ENCODE data around the gene PODNL1. TPM values are rescaled to one million over a fixed set of nuclear protein-coding genes. Genes with fewer than 3 reads are reported as not detected.
"Not testable (repeated sequence)": the region's sequence is repeated elsewhere in the genome, so short reads cannot be mapped to it uniquely, and the experiment has no call there.

The PODNL1 gene
- total RNA-seq, 2 experiments from 2014 or later = 0.34 to 0.50 TPM

GRCh38 chr19:13931391-13932148 lies 6.6 kb downstream of the PODNL1 start:
- peaks cover 6% of the 10 kb centered on the region for H3K27me3 Mint-ChIP-seq
- DNase-seq = no peak
- H3K36me3 Mint-ChIP-seq = peaks cover 13% of the 10 kb centered on the region
- ChIA-PET POLR2A (no interaction called here), CTCF (no interaction called here)
- intact Hi-C loops (cut with micrococcal nuclease) = no loop called here
- H3K4me1 Mint-ChIP-seq (ENCODE audit: low read depth) = peaks cover 2% of the 10 kb centered on the region
- H3K4me3 Mint-ChIP-seq = no peak overlapping the region
- H3K9me3 Mint-ChIP-seq = no peaks in the 10 kb centered on the region
- H3K27ac Mint-ChIP-seq = no peak overlapping the region

DNA sequence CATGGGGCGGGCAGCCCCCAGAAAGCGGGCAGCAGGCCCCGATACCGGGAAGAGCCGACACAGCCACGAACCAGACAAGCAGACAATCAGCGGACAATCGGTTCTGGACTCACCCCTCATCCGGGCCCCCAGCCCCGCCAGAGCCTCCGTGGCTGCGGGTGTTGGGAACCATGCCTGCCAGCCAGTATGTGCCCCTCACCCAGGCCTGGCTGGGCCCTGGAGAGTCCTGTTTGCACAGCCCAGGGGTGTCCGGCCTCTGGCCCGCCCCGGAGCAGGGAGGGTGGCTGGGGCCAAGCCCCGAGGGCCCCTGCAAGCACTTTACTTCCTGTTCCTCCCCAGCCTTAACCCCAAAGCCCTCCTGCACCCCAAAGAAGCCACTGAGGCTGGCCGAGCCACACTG lies 7.8 kb downstream of the PODNL1 start:
- intact Hi-C loops (cut with micrococcal nuclease) = no loop called here
- Mint-ChIP-seq H3K27ac (no peak overlapping the region), H3K9me3 (no peaks in the 10 kb centered on the region), H3K4me1 (ENCODE audit: low read depth) (peaks cover 2% of the 10 kb centered on the region), H3K27me3 (peaks cover 6% of the 10 kb centered on the region), H3K36me3 (peaks cover 14% of the 10 kb centered on the region), H3K4me3 (no peak overlapping the region)
- POLR2A ChIA-PET = no interaction called here
- CTCF ChIA-PET = no interaction called here
- no peak for DNase-seq

DNA sequence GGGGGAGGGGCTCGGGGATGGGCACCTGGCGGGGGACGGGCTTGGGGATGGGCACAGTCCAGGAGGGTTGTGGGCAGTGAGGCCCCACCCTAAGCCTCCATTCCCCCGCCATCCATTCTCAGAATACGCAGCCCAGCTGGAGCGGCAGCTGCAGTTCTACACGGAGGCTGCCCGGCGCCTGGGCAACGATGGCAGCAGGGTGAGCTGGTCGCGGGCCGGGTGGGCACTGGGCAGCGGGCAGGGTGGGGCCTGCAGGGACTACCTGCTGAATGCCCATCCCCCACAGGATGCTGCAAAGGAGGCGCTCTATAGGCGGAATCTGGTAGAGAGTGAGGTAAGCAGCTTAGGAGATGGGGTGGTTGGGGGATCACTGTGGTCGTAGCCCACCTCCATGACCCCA lies 8.3 kb downstream of the PODNL1 start:
- H3K36me3 Mint-ChIP-seq = peaks cover 14% of the 10 kb centered on the region
- peaks cover 2% of the 10 kb centered on the region for H3K4me1 Mint-ChIP-seq (ENCODE audit: low read depth)
- H3K27ac Mint-ChIP-seq = no peak overlapping the region
- CTCF ChIA-PET = no interaction called here
- POLR2A ChIA-PET = no interaction called here
- no peaks in the 10 kb centered on the region for H3K9me3 Mint-ChIP-seq
- DNase-seq = no peak
- intact Hi-C loops (cut with micrococcal nuclease) = no loop called here
- no peak overlapping the region for H3K4me3 Mint-ChIP-seq
- H3K27me3 Mint-ChIP-seq = peaks cover 6% of the 10 kb centered on the region

DNA sequence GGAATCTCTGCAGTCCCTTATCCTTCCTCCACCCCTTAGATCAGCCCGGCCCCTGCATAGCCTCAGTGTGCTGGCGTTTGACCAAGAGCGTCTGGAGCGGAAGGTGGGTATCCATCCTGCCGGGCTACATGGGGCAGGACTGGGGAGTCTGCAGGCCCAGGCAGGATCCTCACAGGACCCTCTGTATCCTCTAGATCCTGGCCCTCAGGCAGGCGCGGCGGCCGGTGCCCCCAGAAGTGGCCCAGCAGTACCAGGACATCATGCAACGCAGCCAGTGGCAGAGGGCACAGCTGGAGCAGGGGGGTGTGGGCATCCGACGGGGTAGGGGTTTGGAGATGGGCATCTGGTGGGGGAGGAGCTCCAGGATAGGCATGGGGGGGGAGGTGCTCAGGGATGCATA lies 8.9 kb downstream of the PODNL1 start:
- intact Hi-C loops (cut with micrococcal nuclease) = no loop called here
- CTCF ChIA-PET = no interaction called here

DNA sequence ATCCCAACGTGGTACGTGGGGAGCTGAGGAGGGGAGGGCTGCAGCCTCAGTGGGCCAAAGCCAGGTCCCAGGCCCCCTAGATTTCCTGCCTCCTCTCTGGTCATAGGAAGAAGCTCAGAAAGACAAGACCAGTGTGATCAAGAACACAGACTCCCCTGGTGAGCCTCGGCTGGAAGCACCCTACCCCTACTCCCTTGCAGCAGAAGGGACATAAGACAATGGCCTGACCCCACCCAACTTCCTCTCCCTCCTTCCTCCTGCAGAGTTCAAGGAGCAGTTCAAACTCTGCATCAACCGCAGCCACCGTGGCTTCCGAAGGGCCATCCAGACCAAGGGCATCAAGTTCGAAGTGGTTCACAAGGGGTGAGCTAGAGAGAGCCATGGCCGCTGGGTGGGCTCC lies 11.5 kb downstream of the PODNL1 start:
- H3K4me3 Mint-ChIP-seq = no peak overlapping the region
- DNase-seq = no peak
- ChIA-PET POLR2A (no interaction called here), CTCF (interaction anchor here (1.2 kb wide), 1 partner anchor 132 kb away, joined by 3 read pairs; no protein-coding TSS in a partner anchor)
- no peaks in the 10 kb centered on the region for H3K9me3 Mint-ChIP-seq
- peaks cover 32% of the 10 kb centered on the region for H3K36me3 Mint-ChIP-seq
- no peak overlapping the region for H3K27ac Mint-ChIP-seq
- no peaks in the 10 kb centered on the region for H3K27me3 Mint-ChIP-seq
- no peaks in the 10 kb centered on the region for H3K4me1 Mint-ChIP-seq (ENCODE audit: low read depth)
- intact Hi-C loops (cut with micrococcal nuclease) = no loop called here

More for the DNA sequence above, 8.9 kb downstream of the PODNL1 start:
- Mint-ChIP-seq H3K4me3 (no peak overlapping the region), H3K9me3 (no peaks in the 10 kb centered on the region), H3K36me3 (peaks cover 19% of the 10 kb centered on the region), H3K27ac (no peak overlapping the region), H3K27me3 (no peaks in the 10 kb centered on the region), H3K4me1 (ENCODE audit: low read depth) (peaks cover under 1% of the 10 kb centered on the region)
- DNase-seq = no peak
- POLR2A ChIA-PET = no interaction called here

- peaks cover 2% of the 10 kb centered on the region for H3K9me3 Mint-ChIP-seq
- CTCF ChIA-PET = interaction anchor here (1.2 kb wide), 1 partner anchor 133 kb away, joined by 3 read pairs; no protein-coding TSS in a partner anchor
- POLR2A ChIA-PET = interaction anchor here (0.6 kb wide), 1 partner anchor 10 kb away, joined by 3 read pairs; no protein-coding TSS in a partner anchor
- no peaks in the 10 kb centered on the region for H3K4me1 Mint-ChIP-seq (ENCODE audit: low read depth)
- DNase-seq = no peak
- no peaks in the 10 kb centered on the region for H3K27me3 Mint-ChIP-seq
- intact Hi-C loops (cut with micrococcal nuclease) = no loop called here
- H3K27ac Mint-ChIP-seq = no peak overlapping the region
- no peak overlapping the region for H3K4me3 Mint-ChIP-seq
- peaks cover 39% of the 10 kb centered on the region for H3K36me3 Mint-ChIP-seq
These were observed 12.2 kb downstream of the PODNL1 start for GRCh38 chr19:13926010-13926409.

DNA sequence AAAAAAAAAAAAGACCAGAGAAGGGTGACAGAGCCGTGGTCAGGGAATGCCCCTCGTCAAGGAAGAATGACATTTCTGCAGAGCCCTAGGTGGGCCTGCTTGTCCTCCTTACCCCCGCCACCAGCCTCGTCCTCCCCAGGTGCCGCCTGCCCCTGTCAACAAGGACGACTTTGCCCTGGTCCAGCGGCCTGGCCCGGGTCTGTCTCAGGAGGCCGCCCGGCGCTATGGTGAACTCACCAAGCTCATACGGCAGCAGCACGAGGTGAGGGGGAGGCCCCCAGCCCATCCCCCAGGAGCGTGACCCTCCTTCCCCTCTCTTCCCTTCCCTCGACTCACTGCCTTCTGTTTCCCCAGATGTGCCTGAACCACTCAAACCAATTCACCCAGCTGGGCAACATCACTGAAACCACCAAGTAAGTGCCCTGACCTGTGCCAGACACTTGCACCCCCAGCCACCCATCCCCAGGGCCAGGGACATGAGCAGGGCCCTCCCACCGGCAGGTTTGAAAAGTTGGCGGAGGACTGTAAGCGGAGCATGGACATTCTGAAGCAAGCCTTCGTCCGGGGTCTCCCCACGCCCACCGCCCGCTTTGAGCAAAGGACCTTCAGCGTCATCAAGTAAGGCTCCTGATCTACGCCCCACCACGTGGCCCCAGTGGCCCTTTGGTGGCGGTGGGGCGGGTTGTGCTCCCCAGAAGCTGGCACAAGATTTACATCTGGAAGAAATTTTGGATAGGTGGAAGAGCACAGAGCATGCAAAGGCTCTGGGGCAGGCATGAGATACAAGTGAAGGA lies 14.8 kb downstream of the PODNL1 start:
- Mint-ChIP-seq H3K36me3 (peaks cover 47% of the 10 kb centered on the region), H3K27me3 (no peaks in the 10 kb centered on the region), H3K27ac (no peak overlapping the region), H3K4me3 (no peak overlapping the region), H3K9me3 (peaks cover 7% of the 10 kb centered on the region), H3K4me1 (ENCODE audit: low read depth) (no peaks in the 10 kb centered on the region)
- intact Hi-C loops (cut with micrococcal nuclease) = no loop called here
- POLR2A ChIA-PET = no interaction called here
- CTCF ChIA-PET = interaction anchor here (1.1 to 1.5 kb wide), 2 partner anchors 125 to 136 kb away, joined by 3 to 4 read pairs; no protein-coding TSS in a partner anchor
- no peak for DNase-seq

- H3K27ac Mint-ChIP-seq; DNase-seq; intact Hi-C loops (cut with micrococcal nuclease); H3K4me3 Mint-ChIP-seq; H3K4me1 Mint-ChIP-seq (ENCODE audit: low read depth); H3K9me3 Mint-ChIP-seq; H3K27me3 Mint-ChIP-seq; POLR2A ChIA-PET: not testable (repeated sequence)
- peaks cover 40% of the 10 kb centered on the region for H3K36me3 Mint-ChIP-seq
- CTCF ChIA-PET = interaction anchor here (1.1 to 1.7 kb wide), 3 partner anchors 15 to 151 kb away, joined by 3 to 4 read pairs (median 3); partner anchors contain the start of gene MISP3
These were observed 16.1 kb downstream of the PODNL1 start for GRCh38 chr19:13922118-13922517.

DNA sequence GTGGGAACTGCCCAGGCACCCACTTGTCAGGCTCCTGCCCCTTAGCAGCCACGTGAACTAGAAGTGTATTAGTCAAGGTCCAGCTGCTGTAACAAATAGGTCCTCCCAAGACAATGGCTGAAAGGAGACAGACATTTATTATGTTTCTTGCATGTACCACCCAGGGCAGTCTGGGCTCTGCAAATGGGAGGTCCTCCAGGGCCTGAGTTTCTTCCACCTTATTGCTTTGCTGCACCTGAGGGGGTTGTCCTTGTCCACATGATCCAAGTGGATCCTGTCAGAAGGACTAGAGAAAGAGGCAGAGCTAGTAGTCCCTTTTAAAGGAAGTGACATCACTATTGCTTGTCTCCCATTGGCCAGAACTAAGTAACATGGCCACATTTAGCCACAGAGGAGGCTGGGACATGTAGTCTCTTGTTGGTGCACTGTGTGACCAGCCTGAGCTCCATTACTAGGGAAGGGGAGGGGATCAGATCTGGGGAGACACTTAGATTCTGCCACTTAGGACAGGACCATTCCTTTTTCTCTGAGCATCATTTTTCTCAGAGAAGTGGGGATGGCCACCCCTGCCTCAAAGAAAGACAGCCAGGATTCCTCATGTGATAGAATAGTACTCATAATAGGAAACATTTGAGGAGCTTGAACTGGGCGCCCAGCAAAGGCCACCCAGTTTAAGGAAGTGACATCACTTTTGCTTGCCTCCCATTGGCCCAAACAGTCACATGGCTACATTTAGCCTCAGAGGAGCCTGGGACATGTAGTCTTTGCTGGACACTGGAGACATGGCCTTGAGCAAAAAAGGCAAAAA lies 17.1 kb downstream of the PODNL1 start:
- H3K27me3 Mint-ChIP-seq = no peaks in the 10 kb centered on the region
- peak; percentile 56 for DNase-seq
- no peaks in the 10 kb centered on the region for H3K4me1 Mint-ChIP-seq (ENCODE audit: low read depth)
- ChIA-PET POLR2A (interaction anchor here (0.6 kb wide), 1 partner anchor 12 kb away, joined by 5 read pairs; no protein-coding TSS in a partner anchor), CTCF (interaction anchor here (0.6 to 1.7 kb wide), 5 partner anchors 14 to 1156 kb away, joined by 3 to 4 read pairs (median 3); partner anchors contain the start of gene MISP3)
- peak overlapping the region; percentile 51 for H3K27ac Mint-ChIP-seq
- peaks cover 34% of the 10 kb centered on the region for H3K36me3 Mint-ChIP-seq
- no peak overlapping the region for H3K4me3 Mint-ChIP-seq
- H3K9me3 Mint-ChIP-seq = peaks cover 7% of the 10 kb centered on the region
- intact Hi-C loops (cut with micrococcal nuclease) = no loop called here

DNA sequence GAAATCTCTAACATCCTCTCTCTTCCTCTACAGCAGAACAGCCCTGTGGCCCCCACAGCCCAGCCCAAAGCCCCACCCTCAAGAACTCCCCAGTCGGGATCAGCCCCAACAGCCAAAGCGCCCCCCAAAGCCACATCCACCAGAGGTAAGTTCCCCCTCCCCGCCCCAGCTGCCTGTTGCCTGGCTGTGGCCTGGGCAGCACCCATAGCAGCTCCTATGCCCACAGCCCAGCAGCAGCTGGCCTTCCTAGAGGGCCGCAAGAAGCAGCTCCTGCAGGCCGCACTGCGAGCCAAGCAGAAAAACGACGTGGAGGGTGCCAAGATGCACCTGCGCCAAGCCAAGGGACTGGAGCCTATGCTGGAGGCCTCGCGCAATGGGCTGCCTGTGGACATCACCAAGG lies 17.7 kb downstream of the PODNL1 start:
- Mint-ChIP-seq H3K27me3 (no peaks in the 10 kb centered on the region), H3K4me3 (no peak overlapping the region), H3K9me3 (peaks cover 7% of the 10 kb centered on the region), H3K36me3 (peaks cover 34% of the 10 kb centered on the region), H3K27ac (no peak overlapping the region), H3K4me1 (ENCODE audit: low read depth) (no peaks in the 10 kb centered on the region)
- POLR2A ChIA-PET = interaction anchor here (0.6 kb wide), 1 partner anchor 12 kb away, joined by 5 read pairs; no protein-coding TSS in a partner anchor
- intact Hi-C loops (cut with micrococcal nuclease) = no loop called here
- CTCF ChIA-PET = interaction anchor here (0.6 to 1.7 kb wide), 4 partner anchors 14 to 1155 kb away, joined by 3 to 4 read pairs (median 4); no protein-coding TSS in a partner anchor
- no peak for DNase-seq

DNA sequence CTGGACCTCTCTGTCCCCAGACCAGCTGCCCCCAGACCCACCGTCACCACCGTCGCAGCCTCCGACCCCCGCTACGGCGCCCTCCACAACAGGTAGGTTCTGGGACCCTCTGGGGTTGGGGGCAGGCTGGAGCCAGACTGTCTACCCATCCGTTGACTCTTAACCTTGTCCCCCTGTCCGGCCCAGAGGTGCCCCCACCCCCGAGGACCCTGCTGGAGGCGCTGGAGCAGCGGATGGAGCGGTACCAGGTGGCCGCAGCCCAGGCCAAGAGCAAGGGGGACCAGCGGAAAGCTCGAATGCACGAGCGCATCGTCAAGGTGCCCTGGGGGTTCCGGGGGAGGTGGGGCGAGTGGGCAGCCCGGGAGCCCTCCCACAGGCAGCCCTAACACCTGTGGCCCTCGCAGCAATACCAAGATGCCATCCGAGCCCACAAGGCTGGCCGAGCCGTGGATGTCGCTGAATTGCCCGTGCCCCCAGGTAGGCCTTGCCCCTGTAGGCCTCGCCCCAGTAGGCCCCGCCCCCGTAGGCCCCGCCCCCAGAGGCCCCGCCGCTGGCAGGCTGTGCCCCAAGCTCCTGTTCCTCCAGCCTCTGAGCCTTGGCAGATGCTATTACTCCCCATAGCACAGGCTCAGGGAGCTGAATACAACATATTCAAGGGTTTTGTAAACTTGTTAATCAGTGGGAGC lies 19.3 kb downstream of the PODNL1 start:
- ChIA-PET CTCF (interaction anchor here (0.6 to 0.8 kb wide), 3 partner anchors 16 to 553 kb away, joined by 3 read pairs; no protein-coding TSS in a partner anchor), POLR2A (no interaction called here)
- Mint-ChIP-seq H3K27ac (no peak overlapping the region), H3K9me3 (peaks cover 7% of the 10 kb centered on the region), H3K4me1 (ENCODE audit: low read depth) (no peaks in the 10 kb centered on the region), H3K36me3 (peaks cover 31% of the 10 kb centered on the region), H3K4me3 (no peak overlapping the region), H3K27me3 (no peaks in the 10 kb centered on the region)
- intact Hi-C loops (cut with micrococcal nuclease) = no loop called here
- no peak for DNase-seq
